ENCODE data around the gene PIK3R1.

- TF ChIP-seq, protein P1, sequence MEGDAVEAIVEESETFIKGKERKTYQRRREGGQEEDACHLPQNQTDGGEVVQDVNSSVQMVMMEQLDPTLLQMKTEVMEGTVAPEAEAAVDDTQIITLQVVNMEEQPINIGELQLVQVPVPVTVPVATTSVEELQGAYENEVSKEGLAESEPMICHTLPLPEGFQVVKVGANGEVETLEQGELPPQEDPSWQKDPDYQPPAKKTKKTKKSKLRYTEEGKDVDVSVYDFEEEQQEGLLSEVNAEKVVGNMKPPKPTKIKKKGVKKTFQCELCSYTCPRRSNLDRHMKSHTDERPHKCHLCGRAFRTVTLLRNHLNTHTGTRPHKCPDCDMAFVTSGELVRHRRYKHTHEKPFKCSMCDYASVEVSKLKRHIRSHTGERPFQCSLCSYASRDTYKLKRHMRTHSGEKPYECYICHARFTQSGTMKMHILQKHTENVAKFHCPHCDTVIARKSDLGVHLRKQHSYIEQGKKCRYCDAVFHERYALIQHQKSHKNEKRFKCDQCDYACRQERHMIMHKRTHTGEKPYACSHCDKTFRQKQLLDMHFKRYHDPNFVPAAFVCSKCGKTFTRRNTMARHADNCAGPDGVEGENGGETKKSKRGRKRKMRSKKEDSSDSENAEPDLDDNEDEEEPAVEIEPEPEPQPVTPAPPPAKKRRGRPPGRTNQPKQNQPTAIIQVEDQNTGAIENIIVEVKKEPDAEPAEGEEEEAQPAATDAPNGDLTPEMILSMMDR (IDR thresholded peaks at IDR 0.05; ENCODE audit: low read depth, low read length, poor library complexity, severe bottlenecking), result no peak
- no peak for TF ChIP-seq EZH2phosphoT487 (IDR thresholded peaks at IDR 0.05; ENCODE audit: borderline replicate concordance, low read length)
Measured at GRCh38 chr5:68254810-68255209, 39.3 kb downstream of the PIK3R1 start.
